ENCODE measurements around the gene ARL14EP. TPM values are rescaled to one million over a fixed set of nuclear protein-coding genes. Genes with fewer than 3 reads are reported as not detected.

The ARL14EP gene
- total RNA-seq, 1 experiment from 2014 or later = 25.3 TPM

GRCh38 chr11:30349885-30350284 is 27.0 kb downstream of the ARL14EP start:
- Histone ChIP-seq H3K4me3 (replicated peaks in 1 of 2; ENCODE audit: low read depth in 1 of 2, low read length in 2 of 2) (no peak overlapping the region), H3K79me2 (ENCODE audit: insufficient read depth, low read length) (no peaks in the 10 kb centered on the region), H3K4me2 (ENCODE audit: low read length) (no peak overlapping the region), H3K4me1 (ENCODE audit: control insufficient read depth in 1 of 2, insufficient read depth in 2 of 2, low read length in 2 of 2) (no peaks in the 10 kb centered on the region), H3K36me3 (ENCODE audit: control insufficient read depth in 1 of 2, insufficient read depth in 2 of 2, low read length in 2 of 2) (no peaks in the 10 kb centered on the region), H3K9me2 (ENCODE audit: insufficient read depth) (no peaks in the 10 kb centered on the region), H3K9ac (ENCODE audit: low read length) (no peak overlapping the region), H2AFZ (ENCODE audit: low read depth, low read length, poor library complexity, severe bottlenecking) (no peak overlapping the region), H3K9me3 (ENCODE audit: control insufficient read depth in 1 of 2, insufficient read depth in 1 of 2, low read depth in 1 of 2, low read length in 2 of 2) (no peaks in the 10 kb centered on the region), H4K20me1 (ENCODE audit: insufficient read depth) (no peaks in the 10 kb centered on the region), H3K27ac (ENCODE audit: low read depth, low read length) (no peak overlapping the region), H3K27me3 (ENCODE audit: insufficient read depth, low read length) (peaks cover 44% of the 10 kb centered on the region; the same call in 1 of the 2 replicates)
- ATAC-seq = no peak
- intact Hi-C loops (cut with micrococcal nuclease) = no loop called here
- ChIA-PET POLR2A (no interaction called here), CTCF (no interaction called here), RAD21 (ENCODE audit: low non-redundant PET in 1 of 2, low total read pairs in 2 of 2, uncharacterized antibody in 2 of 2, unreplicated experiment in 2 of 2) (no interaction called here)
- BruUV-seq (replicated peaks) = no TSS peak
- no peak for DNase-seq (ENCODE audit: low read depth, low spot score)
- no peak for TF ChIP-seq ATF3 (IDR thresholded peaks at IDR 0.05)
- no peak for TF ChIP-seq POLR2AphosphoS5 (IDR thresholded peaks at IDR 0.05; ENCODE audit: low read depth, low read length)
- no peak for TF ChIP-seq RAD21 (IDR thresholded peaks at IDR 0.05; ENCODE audit: low read depth)
- TF ChIP-seq MAX (IDR thresholded peaks at IDR 0.05) = no peak
- TF ChIP-seq POLR2A (IDR thresholded peaks at IDR 0.05; ENCODE audit: borderline replicate concordance, extremely low read depth, insufficient read depth, insufficient read length) = no peak
- TF ChIP-seq JUND (IDR thresholded peaks at IDR 0.05) = no peak
- TF ChIP-seq EZH2 (IDR thresholded peaks at IDR 0.05) = no peak
- no peak for TF ChIP-seq SRF (IDR thresholded peaks at IDR 0.05; ENCODE audit: low read depth)
- TF ChIP-seq ZNF274 (IDR thresholded peaks at IDR 0.05; ENCODE audit: low read depth, low read length) = no peak
- TF ChIP-seq FOSL1 (IDR thresholded peaks at IDR 0.05; ENCODE audit: low read depth) = no peak
- TF ChIP-seq YY1 (IDR thresholded peaks at IDR 0.05; ENCODE audit: extremely low read depth, insufficient replicate concordance, low read depth, low read length) = no peak
- no peak for TF ChIP-seq CBX3 (IDR thresholded peaks at IDR 0.05; ENCODE audit: low read depth)
- TF ChIP-seq ZFX (IDR thresholded peaks at IDR 0.05) = no peak
- no peak for TF ChIP-seq TCF7L2 (IDR thresholded peaks at IDR 0.05; ENCODE audit: borderline replicate concordance, extremely low read depth, insufficient read depth, insufficient read length)
- TF ChIP-seq, protein P1, sequence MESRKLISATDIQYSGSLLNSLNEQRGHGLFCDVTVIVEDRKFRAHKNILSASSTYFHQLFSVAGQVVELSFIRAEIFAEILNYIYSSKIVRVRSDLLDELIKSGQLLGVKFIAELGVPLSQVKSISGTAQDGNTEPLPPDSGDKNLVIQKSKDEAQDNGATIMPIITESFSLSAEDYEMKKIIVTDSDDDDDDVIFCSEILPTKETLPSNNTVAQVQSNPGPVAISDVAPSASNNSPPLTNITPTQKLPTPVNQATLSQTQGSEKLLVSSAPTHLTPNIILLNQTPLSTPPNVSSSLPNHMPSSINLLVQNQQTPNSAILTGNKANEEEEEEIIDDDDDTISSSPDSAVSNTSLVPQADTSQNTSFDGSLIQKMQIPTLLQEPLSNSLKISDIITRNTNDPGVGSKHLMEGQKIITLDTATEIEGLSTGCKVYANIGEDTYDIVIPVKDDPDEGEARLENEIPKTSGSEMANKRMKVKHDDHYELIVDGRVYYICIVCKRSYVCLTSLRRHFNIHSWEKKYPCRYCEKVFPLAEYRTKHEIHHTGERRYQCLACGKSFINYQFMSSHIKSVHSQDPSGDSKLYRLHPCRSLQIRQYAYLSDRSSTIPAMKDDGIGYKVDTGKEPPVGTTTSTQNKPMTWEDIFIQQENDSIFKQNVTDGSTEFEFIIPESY (IDR thresholded peaks at IDR 0.05; ENCODE audit: extremely low read depth, insufficient replicate concordance, low read length) = no peak
- TF ChIP-seq SP1 (IDR thresholded peaks at IDR 0.05; ENCODE audit: low read depth) = no peak
- TF ChIP-seq, protein P2, sequence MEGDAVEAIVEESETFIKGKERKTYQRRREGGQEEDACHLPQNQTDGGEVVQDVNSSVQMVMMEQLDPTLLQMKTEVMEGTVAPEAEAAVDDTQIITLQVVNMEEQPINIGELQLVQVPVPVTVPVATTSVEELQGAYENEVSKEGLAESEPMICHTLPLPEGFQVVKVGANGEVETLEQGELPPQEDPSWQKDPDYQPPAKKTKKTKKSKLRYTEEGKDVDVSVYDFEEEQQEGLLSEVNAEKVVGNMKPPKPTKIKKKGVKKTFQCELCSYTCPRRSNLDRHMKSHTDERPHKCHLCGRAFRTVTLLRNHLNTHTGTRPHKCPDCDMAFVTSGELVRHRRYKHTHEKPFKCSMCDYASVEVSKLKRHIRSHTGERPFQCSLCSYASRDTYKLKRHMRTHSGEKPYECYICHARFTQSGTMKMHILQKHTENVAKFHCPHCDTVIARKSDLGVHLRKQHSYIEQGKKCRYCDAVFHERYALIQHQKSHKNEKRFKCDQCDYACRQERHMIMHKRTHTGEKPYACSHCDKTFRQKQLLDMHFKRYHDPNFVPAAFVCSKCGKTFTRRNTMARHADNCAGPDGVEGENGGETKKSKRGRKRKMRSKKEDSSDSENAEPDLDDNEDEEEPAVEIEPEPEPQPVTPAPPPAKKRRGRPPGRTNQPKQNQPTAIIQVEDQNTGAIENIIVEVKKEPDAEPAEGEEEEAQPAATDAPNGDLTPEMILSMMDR (IDR thresholded peaks at IDR 0.05 in 2 of 3, conservative IDR thresholded peaks at IDR 0.05 in 1 of 3; ENCODE audit: borderline replicate concordance in 1 of 3, insufficient read depth in 1 of 3, low read depth in 2 of 3, low read length in 2 of 3) = no peak
- TF ChIP-seq ELF1 (IDR thresholded peaks at IDR 0.05; ENCODE audit: borderline replicate concordance, low read depth) = no peak
